Spleen (tissue), 11 donors: ENCODE data around the gene EZR. TPM values are rescaled to one million over a fixed set of nuclear protein-coding genes. Genes with fewer than 3 reads are reported as not detected.

ENCODE experiments used
- DNase-seq: peaks from one replicate; pipeline ENCODE4 v3.0.0-alpha.2; 2020
- H3K27ac ChIP-seq, 8 donors: fragments of 200-600 bp; sonication (generic) in 7 of 8; 1 replicate in 4 of 8; 2 replicates in 4 of 8; pipeline versions ENCODE4 v1.5.0 to v1.8.0; 2016 to 2021; ENCODE audit warnings: inconsistent platforms in 4 of 8, mild to moderate bottlenecking in 4 of 8, moderate library complexity in 1 of 8
- H3K27me3 ChIP-seq, 7 donors: fragments of 200-600 bp; sonication (generic) in 6 of 7; replicated peaks in 1 of 7; 1 replicate in 4 of 7; 2 replicates in 3 of 7; pipeline versions ENCODE4 v1.5.0 to v1.8.0; 2016 to 2021; ENCODE audit warnings: inconsistent platforms in 3 of 7, mild to moderate bottlenecking in 1 of 7
- H3K36me3 ChIP-seq, 6 donors: fragments of 200-600 bp; sonication (generic) in 5 of 6; 1 replicate in 4 of 6; 2 replicates in 2 of 6; pipeline versions ENCODE4 v1.5.0 to v1.8.0; 2016 to 2021; ENCODE audit warnings: inconsistent platforms in 2 of 6
- H3K4me1 ChIP-seq, 6 donors: fragments of 200-600 bp; sonication (generic) in 5 of 6; 1 replicate in 3 of 6; 2 replicates in 3 of 6; pipeline versions ENCODE4 v1.5.0 to v1.8.0; 2016 to 2021; ENCODE audit warnings: inconsistent platforms in 3 of 6
- H3K4me3 ChIP-seq, 8 donors: fragments of 200-600 bp; sonication (generic) in 7 of 8; 1 replicate in 4 of 8; 2 replicates in 4 of 8; pipeline versions ENCODE4 v1.5.0 to v1.8.0; 2016 to 2021; ENCODE audit warnings: inconsistent platforms in 4 of 8, mild to moderate bottlenecking in 4 of 8, moderate library complexity in 2 of 8
- H3K9me3 ChIP-seq, 8 donors: fragments of 200-600 bp; sonication (generic) in 7 of 8; 1 replicate in 4 of 8; 2 replicates in 4 of 8; pipeline versions ENCODE4 v1.5.0 to v1.8.0; 2016 to 2021; ENCODE audit warnings: inconsistent platforms in 4 of 8
- POLR2A ChIP-seq, 3 donors: fragments of 450-650 bp; IDR thresholded peaks; one replicate each; pipeline ENCODE4 v1.5.1; 2017; ENCODE audit warnings: antibody characterized with exemption in 3 of 3, mild to moderate bottlenecking in 1 of 3
- POLR2AphosphoS5 ChIP-seq, 3 donors: sonication (generic); formaldehyde crosslinking; IDR thresholded peaks; one replicate each; pipeline ENCODE4 v1.5.1; 2017; ENCODE audit warnings: antibody characterized with exemption in 3 of 3
- WGBS, 5 donors: extraction: QIAGEN DNeasy Blood & Tissue Kit in 3 of 5; methylation state at CpG; one replicate each; pipeline versions ENCODE4 v1.1.5 to v1.1.7; 2013 to 2018; 5-methylcytosine and 5-hydroxymethylcytosine counted together
- intact Hi-C: fragments of 100-400 bp; cut with DNase I; formaldehyde crosslinking; loops from one replicate; pipeline ENCODE4 v1.15.0; 2023; ENCODE audit warnings: low total_unique reads
- polyA plus RNA-seq, 3 donors: library from polyadenylated mRNA; stranded (reverse); fragments of 200-250 nt; gene quantifications; one replicate each; pipeline ENCODE4 v1.2.1, GENCODE V29; 2013
- total RNA-seq, 7 donors: library from RNA; depleted of rRNA in 3 of 7; stranded (reverse); fragments of >200 nt in 3 of 7; fragmentation: NEBNext Ultra II Directional in 4 of 7; extraction: Animal tissue kit (Norgen Biotek cat#: 25700) in 4 of 7; gene quantifications; one replicate each; pipeline versions ENCODE4 v1.1.0 to v1.2.1, GENCODE V29; 2016 to 2021
- TF ChIP-seq, protein P1 (sequence below), 11 experiments: fragments of 200-600 bp in 7 of 11; fragments of 450-650 bp in 4 of 11; sonication (generic) in 4 of 11; IDR thresholded peaks in 8 of 11; conservative IDR thresholded peaks in 3 of 11; 1 replicate in 7 of 11; 2 replicates in 4 of 11; pipeline versions ENCODE4 v1.4.0 to v1.8.0; 2016 to 2021; ENCODE audit warnings: antibody characterized with exemption in 11 of 11, inconsistent platforms in 4 of 11, mild to moderate bottlenecking in 1 of 11
- donor health status: healthy with polysubstance abuse.
- donor health status: DM: no; HTN: no; CAD: no; lungs with moderate emphysema.
- donor health status: DM: no; HTN: no; CAD: no.
- donor health status: Bipolar disorder and iron deficiency.
- donor health status: healthy.
- donor health status: DM: no; HTN: no; CAD: no.
- donor health status: DM: yes; HTN: yes; CAD: no.

EZR gene
- total and polyA plus RNA-seq, 10 donors, result 78.0 to 153 (median 114) TPM

DNA sequence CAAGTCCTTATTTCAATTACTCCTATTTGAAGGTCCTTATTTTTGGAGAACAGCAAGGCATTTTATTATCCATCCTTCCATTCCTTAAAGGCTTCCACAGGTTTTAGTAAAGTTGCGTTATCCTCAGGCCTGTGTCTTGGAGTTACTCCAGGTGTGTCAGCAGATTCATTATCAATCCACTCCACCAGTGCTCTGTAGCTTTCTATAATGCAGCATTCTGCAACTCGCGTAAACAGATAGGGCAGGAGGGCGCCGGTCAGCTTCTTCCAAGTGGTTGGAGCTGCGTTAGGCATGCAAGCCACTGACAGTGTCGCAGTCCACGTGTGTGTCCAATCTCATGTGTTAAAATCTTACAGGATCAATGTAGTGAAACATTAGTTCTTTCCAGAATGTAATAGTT, 93.5 kb downstream of the EZR start:
- H3K36me3 ChIP-seq, result peaks cover 0 to 63% (median 12%) of the 10 kb centered on the region in 6 donors
- H3K27me3 ChIP-seq, result no peaks in the 10 kb centered on the region
- H3K4me1 ChIP-seq, result peaks cover 0 to 18% (median 10%) of the 10 kb centered on the region in 6 donors
- H3K27ac ChIP-seq, result no peak overlapping the region
- WGBS, 5 donors, result 91 to 98% (median 95%) methylated on average over 8 of the region's 8 CpGs
- no peak for DNase-seq
- TF ChIP-seq, protein P1, sequence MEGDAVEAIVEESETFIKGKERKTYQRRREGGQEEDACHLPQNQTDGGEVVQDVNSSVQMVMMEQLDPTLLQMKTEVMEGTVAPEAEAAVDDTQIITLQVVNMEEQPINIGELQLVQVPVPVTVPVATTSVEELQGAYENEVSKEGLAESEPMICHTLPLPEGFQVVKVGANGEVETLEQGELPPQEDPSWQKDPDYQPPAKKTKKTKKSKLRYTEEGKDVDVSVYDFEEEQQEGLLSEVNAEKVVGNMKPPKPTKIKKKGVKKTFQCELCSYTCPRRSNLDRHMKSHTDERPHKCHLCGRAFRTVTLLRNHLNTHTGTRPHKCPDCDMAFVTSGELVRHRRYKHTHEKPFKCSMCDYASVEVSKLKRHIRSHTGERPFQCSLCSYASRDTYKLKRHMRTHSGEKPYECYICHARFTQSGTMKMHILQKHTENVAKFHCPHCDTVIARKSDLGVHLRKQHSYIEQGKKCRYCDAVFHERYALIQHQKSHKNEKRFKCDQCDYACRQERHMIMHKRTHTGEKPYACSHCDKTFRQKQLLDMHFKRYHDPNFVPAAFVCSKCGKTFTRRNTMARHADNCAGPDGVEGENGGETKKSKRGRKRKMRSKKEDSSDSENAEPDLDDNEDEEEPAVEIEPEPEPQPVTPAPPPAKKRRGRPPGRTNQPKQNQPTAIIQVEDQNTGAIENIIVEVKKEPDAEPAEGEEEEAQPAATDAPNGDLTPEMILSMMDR (IDR thresholded peaks at IDR 0.05 in 8 of 11, conservative IDR thresholded peaks at IDR 0.05 in 3 of 11), result no peak
- no peak for TF ChIP-seq POLR2AphosphoS5 (IDR thresholded peaks at IDR 0.05)
- TF ChIP-seq POLR2A (IDR thresholded peaks at IDR 0.05), result no peak
- H3K9me3 ChIP-seq, result peaks cover 0 to 10% (median 6%) of the 10 kb centered on the region in 8 donors
- intact Hi-C loops, result loop anchor here (10.0 kb wide), 1 partner anchor 59 kb away; no protein-coding TSS in a partner anchor
- H3K4me3 ChIP-seq, result no peak overlapping the region

DNA sequence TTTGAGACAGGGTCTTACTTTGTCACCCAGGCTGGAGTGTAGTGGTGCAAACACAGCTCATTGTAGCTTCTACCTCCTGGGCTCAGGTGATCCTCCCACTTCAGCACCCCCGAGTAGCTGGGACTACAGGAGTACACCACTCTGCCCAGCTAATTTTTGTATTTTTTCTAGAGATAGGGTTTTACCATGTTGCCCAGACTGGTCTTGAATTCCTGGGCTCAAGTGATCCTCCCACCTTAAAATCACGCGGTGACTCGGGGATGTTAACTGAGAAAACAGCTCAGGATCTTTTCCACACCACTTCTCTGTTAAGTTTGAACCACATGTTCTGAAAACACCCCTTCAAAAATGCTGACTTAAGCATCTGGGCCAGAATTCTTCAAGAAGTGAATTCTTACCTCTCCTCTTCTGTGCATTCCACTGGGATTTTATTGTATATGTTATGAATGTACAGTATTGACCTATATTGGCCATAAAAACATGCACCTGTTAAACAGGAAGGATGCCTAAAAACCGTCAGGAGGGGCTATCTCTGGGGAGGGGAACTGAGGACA, 96.9 kb downstream of the EZR start:
- TF ChIP-seq POLR2A (IDR thresholded peaks at IDR 0.05) (no peak), POLR2AphosphoS5 (IDR thresholded peaks at IDR 0.05) (no peak)
- TF ChIP-seq, protein P1 (IDR thresholded peaks at IDR 0.05 in 8 of 11, conservative IDR thresholded peaks at IDR 0.05 in 3 of 11), result no peak
- peaks cover 3 to 52% (median 42%) of the 10 kb centered on the region in 6 donors for H3K4me1 ChIP-seq
- peaks cover 0 to 52% (median 8%) of the 10 kb centered on the region in 6 donors for H3K36me3 ChIP-seq
- no peaks in the 10 kb centered on the region for H3K27me3 ChIP-seq
- H3K9me3 ChIP-seq, result no peaks in the 10 kb centered on the region
- H3K4me3 ChIP-seq, result no peak overlapping the region
- intact Hi-C loops, result loop anchor here (10.0 kb wide), 1 partner anchor 63 kb away; no protein-coding TSS in a partner anchor
- 81 to 84% (median 82%) methylated on average over 5 of the region's 5 CpGs for WGBS, 5 donors
- no peak overlapping the region for H3K27ac ChIP-seq
- no peak for DNase-seq

DNA sequence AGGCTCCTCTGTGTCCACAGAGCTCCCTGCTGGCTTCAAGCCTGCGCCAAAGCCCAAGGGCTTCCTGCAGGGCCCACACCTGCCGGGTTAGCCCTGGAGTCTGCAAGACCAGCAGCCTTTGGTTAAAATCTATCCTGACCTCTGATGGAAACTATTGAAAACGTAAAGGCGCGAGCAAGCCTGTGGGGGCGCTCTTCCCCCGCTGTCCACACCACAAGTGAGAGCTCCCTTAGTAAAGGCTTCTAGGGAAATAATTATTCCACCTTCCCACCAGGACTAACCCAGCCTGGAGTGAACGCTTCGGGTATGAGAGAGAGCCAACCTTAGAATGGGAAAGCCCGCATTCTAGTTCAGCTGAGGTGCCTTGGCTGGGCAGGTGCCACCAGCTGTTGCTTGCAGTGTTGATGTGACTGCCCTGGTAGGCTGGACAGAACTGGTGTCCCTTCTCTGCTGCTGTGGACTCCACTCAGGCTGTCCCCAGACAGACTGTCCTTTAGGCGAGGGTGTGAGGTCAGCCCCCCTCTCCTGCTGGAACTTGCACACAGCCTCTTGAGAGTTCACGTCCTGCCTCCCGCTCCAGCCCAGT, 100.6 kb downstream of the EZR start:
- Histone ChIP-seq H3K27ac (peak overlapping the region; percentile 44 to 93 (median 83)), H3K4me3 (no peak overlapping the region), H3K27me3 (no peaks in the 10 kb centered on the region), H3K9me3 (no peaks in the 10 kb centered on the region), H3K4me1 (peaks cover 11 to 83% (median 69%) of the 10 kb centered on the region in 6 donors), H3K36me3 (peaks cover 0 to 44% (median 0%) of the 10 kb centered on the region in 6 donors)
- peak; percentile 63 for DNase-seq
- 79 to 85% (median 83%) methylated on average over 12 to 13 of the region's 13 CpGs for WGBS, 5 donors
- intact Hi-C loops, result no loop called here
- TF ChIP-seq, protein P1 (IDR thresholded peaks at IDR 0.05 in 8 of 11, conservative IDR thresholded peaks at IDR 0.05 in 3 of 11), result peak in 6 of 11 experiments; percentile 10 to 33 (median 31)
- no peak for TF ChIP-seq POLR2AphosphoS5 (IDR thresholded peaks at IDR 0.05)
